Cardiac fibroblast (primary cell): ENCODE measurements around the gene GTPBP6.

Experiments used
- DNase-seq, 2 donors: peaks; one replicate each; pipeline versions ENCODE4 v3.0.0 to v3.0.0-alpha.2; 2010; ENCODE audit warnings: low read depth in 2 of 2
- H3K4me3 ChIP-seq, 2 donors: replicated peaks in 1 of 2; 1 replicate in 1 of 2; 2 replicates in 1 of 2; pipeline ENCODE4 v1.5.1; 2011; ENCODE audit warnings: low read depth in 2 of 2, low read length in 2 of 2, mild to moderate bottlenecking in 2 of 2, moderate library complexity in 1 of 2
- CTCF ChIP-seq: IDR thresholded peaks from one replicate; pipeline ENCODE4 v1.5.1; 2011; ENCODE audit warnings: low read depth, mild to moderate bottlenecking, low read length, inconsistent platforms

Gene GTPBP6

GRCh38 chrX:334331-334891, 15.8 kb upstream of the GTPBP6 start:
- no peak for TF ChIP-seq CTCF
- DNase-seq = no peak
- no peak overlapping the region for H3K4me3 ChIP-seq

- DNase-seq = no peak
- TF ChIP-seq CTCF = no peak
- H3K4me3 ChIP-seq = no peak overlapping the region
These were observed 15.2 kb upstream of the GTPBP6 start for GRCh38 chrX:333611-334311.

GRCh38 chrX:332916-333610, 14.5 kb upstream of the GTPBP6 start:
- DNase-seq = no peak
- no peak for TF ChIP-seq CTCF
- H3K4me3 ChIP-seq = no peak overlapping the region

GRCh38 chrX:332496-332860, 13.9 kb upstream of the GTPBP6 start:
- no peak for TF ChIP-seq CTCF
- no peak overlapping the region for H3K4me3 ChIP-seq
- DNase-seq = no peak

GRCh38 chrX:331825-332495, 13.4 kb upstream of the GTPBP6 start:
- H3K4me3 ChIP-seq = no peak overlapping the region
- no peak for TF ChIP-seq CTCF
- no peak for DNase-seq

GRCh38 chrX:331151-331824, 12.7 kb upstream of the GTPBP6 start:
- no peak overlapping the region for H3K4me3 ChIP-seq
- no peak for TF ChIP-seq CTCF
- DNase-seq = peak; percentile 49 to 60
